Fibroblast of lung (primary cell): ENCODE data around the gene SIVA1. TPM values are rescaled to one million over a fixed set of nuclear protein-coding genes. Genes with fewer than 3 reads are reported as not detected.

Experiments used
- polyA plus RNA-seq, 2 donors: library from polyadenylated mRNA; depleted of rRNA in 1 of 2; stranded (reverse) in 1 of 2; unstranded in 1 of 2; fragments of >200 nt; gene quantifications; 2 replicates each; pipeline ENCODE4 v1.2.1, GENCODE V29; 2011 to 2012; ENCODE audit warnings: missing spikeins in 1 of 2
- total RNA-seq: library from RNA; depleted of rRNA; stranded (reverse); fragments of >200 nt; gene quantifications from 2 replicates; pipeline ENCODE4 v1.2.1, GENCODE V29; 2014

The SIVA1 gene
- total and polyA plus RNA-seq, 2 donors (not counting 1 experiment from before 2014, with no cell fraction given): 26.1 to 65.1 TPM

Other genes with a start within 250 kb of the SIVA1 start
- gene C14orf180, start 173.4 kb upstream of the SIVA1 start, total RNA-seq: not detected in 2 replicates
- gene C14orf180, start 173.4 kb upstream of the SIVA1 start, polyA plus RNA-seq: not detected in 2 replicates
- gene TMEM179, start 148.4 kb upstream of the SIVA1 start, total RNA-seq: under 0.01 TPM in 1 of 2 replicates, not detected in the other
- 0.03 TPM in 1 of 2 replicates, not detected in the other for gene TMEM179, start 148.4 kb upstream of the SIVA1 start, polyA plus RNA-seq
- gene INF2, start 63.5 kb upstream of the SIVA1 start, total RNA-seq: 23.9 and 50.9 TPM in 2 replicates
- gene INF2, start 63.5 kb upstream of the SIVA1 start, polyA plus RNA-seq: 19.8 and 32.3 TPM in 2 replicates
- 2.3 and 3.5 TPM in 2 replicates for gene ADSS1, start 28.9 kb upstream of the SIVA1 start, total RNA-seq
- gene ADSS1, start 28.9 kb upstream of the SIVA1 start, polyA plus RNA-seq: 1.3 and 2.2 TPM in 2 replicates
- 127 and 131 TPM in 2 replicates for gene AKT1, start 42.6 kb downstream of the SIVA1 start, total RNA-seq
- gene AKT1, start 42.6 kb downstream of the SIVA1 start, polyA plus RNA-seq: 83.2 and 109 TPM in 2 replicates
- 2.3 and 2.8 TPM in 2 replicates for gene ZBTB42, start 48.0 kb downstream of the SIVA1 start, total RNA-seq
- gene ZBTB42, start 48.0 kb downstream of the SIVA1 start, polyA plus RNA-seq: 0.99 and 1.1 TPM in 2 replicates
- 10.3 and 13.9 TPM in 2 replicates for gene CEP170B, start 112.1 kb downstream of the SIVA1 start, total RNA-seq
- 4.0 and 6.2 TPM in 2 replicates for gene CEP170B, start 112.1 kb downstream of the SIVA1 start, polyA plus RNA-seq
- under 0.01 and 0.17 TPM in 2 replicates for gene PLD4, start 171.7 kb downstream of the SIVA1 start, total RNA-seq
- gene PLD4, start 171.7 kb downstream of the SIVA1 start, polyA plus RNA-seq: 0.02 TPM in 1 of 2 replicates, not detected in the other
- gene AHNAK2, start 225.2 kb downstream of the SIVA1 start, total RNA-seq: 47.8 and 106 TPM in 2 replicates
- gene AHNAK2, start 225.2 kb downstream of the SIVA1 start, polyA plus RNA-seq: 6.6 and 30.5 TPM in 2 replicates
- 8.0 and 11.7 TPM in 2 replicates for gene CLBA1, start 232.6 kb downstream of the SIVA1 start, total RNA-seq
- 3.8 and 11.3 TPM in 2 replicates for gene CLBA1, start 232.6 kb downstream of the SIVA1 start, polyA plus RNA-seq